Measurements from ENCODE around the gene IL6ST.

DNA sequence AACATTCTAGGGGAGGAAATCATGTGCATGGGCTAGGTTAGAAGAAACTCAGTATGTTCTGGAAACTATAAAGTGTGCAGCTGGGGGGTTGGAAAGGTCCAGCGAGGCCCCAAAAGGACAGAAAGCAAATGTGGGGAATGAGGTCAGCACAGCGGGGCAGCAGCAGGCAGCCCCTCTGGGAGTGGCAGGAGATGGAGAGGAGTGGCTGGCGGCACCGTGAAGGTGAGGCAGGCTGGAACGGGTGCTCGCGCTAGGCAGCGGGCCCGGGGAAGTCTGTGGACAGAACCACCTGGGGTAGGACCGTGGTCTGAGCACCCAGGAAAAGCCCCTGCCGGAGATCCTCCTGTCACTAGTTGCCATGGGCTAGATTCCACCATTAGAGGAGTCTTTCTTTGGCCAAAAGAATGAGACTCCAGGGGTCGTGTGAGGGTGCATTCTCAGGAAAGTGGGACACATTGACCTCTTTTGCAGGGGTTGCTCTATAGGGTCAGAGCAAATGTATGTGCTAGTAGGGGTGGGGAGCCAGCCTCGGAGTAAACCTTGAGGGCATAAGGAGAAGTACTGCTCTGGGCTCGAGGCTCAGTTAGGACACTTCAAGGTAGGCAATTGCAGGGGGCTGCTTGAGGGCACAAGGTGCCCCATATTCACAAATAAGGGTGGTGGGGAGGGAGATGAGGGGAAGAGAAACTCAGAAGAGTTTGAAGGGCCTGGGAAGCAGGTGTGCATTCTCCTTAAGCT lies 61.2 kb downstream of the IL6ST start:
- TF ChIP-seq, protein P1, sequence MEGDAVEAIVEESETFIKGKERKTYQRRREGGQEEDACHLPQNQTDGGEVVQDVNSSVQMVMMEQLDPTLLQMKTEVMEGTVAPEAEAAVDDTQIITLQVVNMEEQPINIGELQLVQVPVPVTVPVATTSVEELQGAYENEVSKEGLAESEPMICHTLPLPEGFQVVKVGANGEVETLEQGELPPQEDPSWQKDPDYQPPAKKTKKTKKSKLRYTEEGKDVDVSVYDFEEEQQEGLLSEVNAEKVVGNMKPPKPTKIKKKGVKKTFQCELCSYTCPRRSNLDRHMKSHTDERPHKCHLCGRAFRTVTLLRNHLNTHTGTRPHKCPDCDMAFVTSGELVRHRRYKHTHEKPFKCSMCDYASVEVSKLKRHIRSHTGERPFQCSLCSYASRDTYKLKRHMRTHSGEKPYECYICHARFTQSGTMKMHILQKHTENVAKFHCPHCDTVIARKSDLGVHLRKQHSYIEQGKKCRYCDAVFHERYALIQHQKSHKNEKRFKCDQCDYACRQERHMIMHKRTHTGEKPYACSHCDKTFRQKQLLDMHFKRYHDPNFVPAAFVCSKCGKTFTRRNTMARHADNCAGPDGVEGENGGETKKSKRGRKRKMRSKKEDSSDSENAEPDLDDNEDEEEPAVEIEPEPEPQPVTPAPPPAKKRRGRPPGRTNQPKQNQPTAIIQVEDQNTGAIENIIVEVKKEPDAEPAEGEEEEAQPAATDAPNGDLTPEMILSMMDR (IDR thresholded peaks at IDR 0.05; ENCODE audit: low read depth, low read length, missing input control), result no peak
- TF ChIP-seq TAF1 (conservative IDR thresholded peaks at IDR 0.05) (no peak), SP1 (IDR thresholded peaks at IDR 0.05) (no peak), JUND (IDR thresholded peaks at IDR 0.05) (no peak), RAD21 (IDR thresholded peaks at IDR 0.05) (no peak), FOXA2 (IDR thresholded peaks at IDR 0.05) (no peak), YY1 (IDR thresholded peaks at IDR 0.05) (no peak), RXRA (IDR thresholded peaks at IDR 0.05) (no peak)
- TF ChIP-seq, protein P2, sequence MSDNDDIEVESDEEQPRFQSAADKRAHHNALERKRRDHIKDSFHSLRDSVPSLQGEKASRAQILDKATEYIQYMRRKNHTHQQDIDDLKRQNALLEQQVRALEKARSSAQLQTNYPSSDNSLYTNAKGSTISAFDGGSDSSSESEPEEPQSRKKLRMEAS (IDR thresholded peaks at IDR 0.05), result no peak
- TF ChIP-seq, protein P3, sequence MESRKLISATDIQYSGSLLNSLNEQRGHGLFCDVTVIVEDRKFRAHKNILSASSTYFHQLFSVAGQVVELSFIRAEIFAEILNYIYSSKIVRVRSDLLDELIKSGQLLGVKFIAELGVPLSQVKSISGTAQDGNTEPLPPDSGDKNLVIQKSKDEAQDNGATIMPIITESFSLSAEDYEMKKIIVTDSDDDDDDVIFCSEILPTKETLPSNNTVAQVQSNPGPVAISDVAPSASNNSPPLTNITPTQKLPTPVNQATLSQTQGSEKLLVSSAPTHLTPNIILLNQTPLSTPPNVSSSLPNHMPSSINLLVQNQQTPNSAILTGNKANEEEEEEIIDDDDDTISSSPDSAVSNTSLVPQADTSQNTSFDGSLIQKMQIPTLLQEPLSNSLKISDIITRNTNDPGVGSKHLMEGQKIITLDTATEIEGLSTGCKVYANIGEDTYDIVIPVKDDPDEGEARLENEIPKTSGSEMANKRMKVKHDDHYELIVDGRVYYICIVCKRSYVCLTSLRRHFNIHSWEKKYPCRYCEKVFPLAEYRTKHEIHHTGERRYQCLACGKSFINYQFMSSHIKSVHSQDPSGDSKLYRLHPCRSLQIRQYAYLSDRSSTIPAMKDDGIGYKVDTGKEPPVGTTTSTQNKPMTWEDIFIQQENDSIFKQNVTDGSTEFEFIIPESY (IDR thresholded peaks at IDR 0.05), result no peak

Data from liver (tissue), 3 donors.